ENCODE results near the gene LPIN1.

Gene LPIN1

GRCh38 chr2:11799826-11800225 lies 53.4 kb downstream of the LPIN1 start:
- TF ChIP-seq ZBTB7A (IDR thresholded peaks at IDR 0.05; ENCODE audit: low read depth) (no peak), CREB1 (IDR thresholded peaks at IDR 0.05; ENCODE audit: low read depth) (no peak), TCF12 (IDR thresholded peaks at IDR 0.05; ENCODE audit: low read depth) (no peak), TEAD4 (IDR thresholded peaks at IDR 0.05) (no peak), MAX (IDR thresholded peaks at IDR 0.05) (no peak), CEBPB (IDR thresholded peaks at IDR 0.05) (no peak), RAD21 (IDR thresholded peaks at IDR 0.05; ENCODE audit: low read depth) (no peak), EGR1 (IDR thresholded peaks at IDR 0.05) (no peak), USF1 (IDR thresholded peaks at IDR 0.05) (no peak), TAF1 (IDR thresholded peaks at IDR 0.05; ENCODE audit: low read depth) (no peak), REST (IDR thresholded peaks at IDR 0.05; ENCODE audit: low read depth) (no peak)

- TF ChIP-seq TAF1 (IDR thresholded peaks at IDR 0.05; ENCODE audit: low read depth) (no peak), ZBTB7A (IDR thresholded peaks at IDR 0.05; ENCODE audit: low read depth) (no peak), MAX (IDR thresholded peaks at IDR 0.05) (no peak), RAD21 (IDR thresholded peaks at IDR 0.05; ENCODE audit: low read depth) (no peak), EP300 (IDR thresholded peaks at IDR 0.05; ENCODE audit: borderline replicate concordance) (no peak), EGR1 (IDR thresholded peaks at IDR 0.05) (no peak), TCF12 (IDR thresholded peaks at IDR 0.05; ENCODE audit: low read depth) (no peak), CEBPB (IDR thresholded peaks at IDR 0.05) (no peak), TEAD4 (IDR thresholded peaks at IDR 0.05) (no peak), NFIC (IDR thresholded peaks at IDR 0.05) (no peak)
Measured at GRCh38 chr2:11802782-11803191, 56.4 kb downstream of the LPIN1 start.

GRCh38 chr2:11805024-11805423 lies 58.6 kb downstream of the LPIN1 start:
- TF ChIP-seq ZBTB7A (IDR thresholded peaks at IDR 0.05; ENCODE audit: low read depth) = no peak
- TF ChIP-seq CEBPB (IDR thresholded peaks at IDR 0.05) = no peak
- TF ChIP-seq USF1 (IDR thresholded peaks at IDR 0.05) = no peak
- TF ChIP-seq TCF12 (IDR thresholded peaks at IDR 0.05; ENCODE audit: low read depth) = no peak
- no peak for TF ChIP-seq MAX (IDR thresholded peaks at IDR 0.05)
- TF ChIP-seq TEAD4 (IDR thresholded peaks at IDR 0.05) = no peak
- no peak for TF ChIP-seq EGR1 (IDR thresholded peaks at IDR 0.05)
- TF ChIP-seq EP300 (IDR thresholded peaks at IDR 0.05; ENCODE audit: borderline replicate concordance) = no peak
- TF ChIP-seq TAF1 (IDR thresholded peaks at IDR 0.05; ENCODE audit: low read depth) = no peak
- TF ChIP-seq NFIC (IDR thresholded peaks at IDR 0.05) = no peak
- no peak for TF ChIP-seq REST (IDR thresholded peaks at IDR 0.05; ENCODE audit: low read depth)
- TF ChIP-seq RAD21 (IDR thresholded peaks at IDR 0.05; ENCODE audit: low read depth) = no peak
- TF ChIP-seq CREB1 (IDR thresholded peaks at IDR 0.05; ENCODE audit: low read depth) = no peak
- no peak for TF ChIP-seq YY1 (IDR thresholded peaks at IDR 0.05; ENCODE audit: low read depth)

GRCh38 chr2:11805920-11806319 lies 59.5 kb downstream of the LPIN1 start:
- TF ChIP-seq CREB1 (IDR thresholded peaks at IDR 0.05; ENCODE audit: low read depth) (no peak), TCF12 (IDR thresholded peaks at IDR 0.05; ENCODE audit: low read depth) (no peak), EGR1 (IDR thresholded peaks at IDR 0.05) (no peak), REST (IDR thresholded peaks at IDR 0.05; ENCODE audit: low read depth) (no peak), TAF1 (IDR thresholded peaks at IDR 0.05; ENCODE audit: low read depth) (no peak), RAD21 (IDR thresholded peaks at IDR 0.05; ENCODE audit: low read depth) (no peak), CEBPB (IDR thresholded peaks at IDR 0.05) (no peak), EP300 (IDR thresholded peaks at IDR 0.05; ENCODE audit: borderline replicate concordance) (no peak), USF1 (IDR thresholded peaks at IDR 0.05) (no peak), TEAD4 (IDR thresholded peaks at IDR 0.05) (no peak), YY1 (IDR thresholded peaks at IDR 0.05; ENCODE audit: low read depth) (no peak), NFIC (IDR thresholded peaks at IDR 0.05) (no peak), FOXM1 (IDR thresholded peaks at IDR 0.05; ENCODE audit: borderline replicate concordance, low read depth) (no peak), MAX (IDR thresholded peaks at IDR 0.05) (no peak), ZBTB7A (IDR thresholded peaks at IDR 0.05; ENCODE audit: low read depth) (no peak)
